Measurements from ENCODE around the gene GARNL3. TPM values are rescaled to one million over a fixed set of nuclear protein-coding genes. Genes with fewer than 3 reads are reported as not detected.

The GARNL3 gene
- total RNA-seq, 1 donor from 2014 or later = 3.3 TPM

DNA sequence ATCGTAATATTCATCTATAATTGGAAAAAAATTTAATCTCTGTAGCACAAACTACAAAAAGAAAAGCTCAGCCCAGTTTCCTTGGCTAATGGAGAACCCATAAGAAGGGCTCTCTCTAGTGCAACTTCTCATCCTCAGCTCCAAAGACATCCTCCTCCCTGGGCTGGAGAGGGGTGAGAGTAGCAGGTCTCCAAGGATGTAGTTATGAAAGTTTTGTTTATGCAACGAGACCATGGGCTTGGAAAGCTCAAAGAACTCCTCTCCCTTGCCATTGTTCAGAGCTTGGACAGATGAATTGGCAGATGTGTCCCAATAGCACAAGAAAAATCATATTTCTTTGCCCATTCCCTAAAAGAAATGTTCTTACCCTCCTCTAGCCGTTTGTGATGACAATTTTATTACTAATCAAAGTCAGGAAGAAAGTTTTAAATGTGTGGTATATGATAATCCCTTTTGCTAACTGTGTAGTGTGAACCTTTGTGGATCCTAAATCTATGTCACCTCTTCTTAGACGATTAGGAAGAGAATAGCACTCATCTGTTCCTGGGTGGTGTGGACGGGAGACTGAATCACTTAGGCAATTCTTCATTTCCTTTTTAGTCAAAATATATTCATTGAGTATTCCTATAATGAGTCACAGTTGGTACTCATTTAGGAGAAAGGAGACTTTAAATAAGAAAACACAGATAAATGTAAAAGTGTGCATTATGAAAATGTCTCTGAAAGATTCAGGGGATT lies 52.2 kb downstream of the GARNL3 start:
- no peak for DNase-seq (ENCODE audit: low spot score)
- Mint-ChIP-seq H3K27me3 (ENCODE audit: unreplicated experiment) (no peaks in the 10 kb centered on the region), H3K4me3 (ENCODE audit: unreplicated experiment) (no peak overlapping the region), H3K36me3 (ENCODE audit: low read depth, unreplicated experiment) (no peaks in the 10 kb centered on the region), H3K9me3 (ENCODE audit: unreplicated experiment) (no peaks in the 10 kb centered on the region), H3K4me1 (ENCODE audit: unreplicated experiment) (no peaks in the 10 kb centered on the region), H3K27ac (ENCODE audit: unreplicated experiment) (no peak overlapping the region)
- TF ChIP-seq, protein P1, sequence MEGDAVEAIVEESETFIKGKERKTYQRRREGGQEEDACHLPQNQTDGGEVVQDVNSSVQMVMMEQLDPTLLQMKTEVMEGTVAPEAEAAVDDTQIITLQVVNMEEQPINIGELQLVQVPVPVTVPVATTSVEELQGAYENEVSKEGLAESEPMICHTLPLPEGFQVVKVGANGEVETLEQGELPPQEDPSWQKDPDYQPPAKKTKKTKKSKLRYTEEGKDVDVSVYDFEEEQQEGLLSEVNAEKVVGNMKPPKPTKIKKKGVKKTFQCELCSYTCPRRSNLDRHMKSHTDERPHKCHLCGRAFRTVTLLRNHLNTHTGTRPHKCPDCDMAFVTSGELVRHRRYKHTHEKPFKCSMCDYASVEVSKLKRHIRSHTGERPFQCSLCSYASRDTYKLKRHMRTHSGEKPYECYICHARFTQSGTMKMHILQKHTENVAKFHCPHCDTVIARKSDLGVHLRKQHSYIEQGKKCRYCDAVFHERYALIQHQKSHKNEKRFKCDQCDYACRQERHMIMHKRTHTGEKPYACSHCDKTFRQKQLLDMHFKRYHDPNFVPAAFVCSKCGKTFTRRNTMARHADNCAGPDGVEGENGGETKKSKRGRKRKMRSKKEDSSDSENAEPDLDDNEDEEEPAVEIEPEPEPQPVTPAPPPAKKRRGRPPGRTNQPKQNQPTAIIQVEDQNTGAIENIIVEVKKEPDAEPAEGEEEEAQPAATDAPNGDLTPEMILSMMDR (IDR thresholded peaks at IDR 0.05; ENCODE audit: unreplicated experiment) = no peak

DNA sequence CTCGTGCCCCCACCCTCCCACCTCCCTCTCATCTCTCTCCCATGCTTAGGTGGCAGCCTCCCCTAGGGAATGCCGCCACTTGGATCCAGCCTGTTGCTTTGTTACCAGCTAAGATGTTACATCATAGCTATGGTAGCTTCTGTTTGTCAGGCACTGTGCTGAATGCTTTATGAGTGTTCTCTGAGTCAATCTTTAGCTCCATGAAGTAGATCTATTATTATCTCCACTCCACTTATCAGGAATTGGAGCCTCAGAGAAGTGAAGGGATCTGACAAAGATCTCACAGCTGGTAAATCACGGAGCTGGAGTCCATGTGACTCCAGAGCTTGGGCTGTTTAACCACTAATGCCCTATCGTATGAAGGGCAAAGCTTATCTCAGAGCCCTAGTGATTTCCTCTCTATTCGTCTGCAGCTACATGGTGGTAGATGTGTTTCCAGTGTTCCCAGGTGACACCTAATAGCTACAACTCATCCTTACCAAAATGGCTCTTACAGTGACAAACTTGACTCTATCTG lies 54.1 kb downstream of the GARNL3 start:
- Mint-ChIP-seq H3K9me3 (ENCODE audit: unreplicated experiment) (no peaks in the 10 kb centered on the region), H3K4me3 (ENCODE audit: unreplicated experiment) (no peak overlapping the region), H3K27ac (ENCODE audit: unreplicated experiment) (no peak overlapping the region), H3K4me1 (ENCODE audit: unreplicated experiment) (no peaks in the 10 kb centered on the region), H3K27me3 (ENCODE audit: unreplicated experiment) (no peaks in the 10 kb centered on the region), H3K36me3 (ENCODE audit: low read depth, unreplicated experiment) (no peaks in the 10 kb centered on the region)
- TF ChIP-seq, protein P1 (IDR thresholded peaks at IDR 0.05; ENCODE audit: unreplicated experiment) = no peak
- DNase-seq (ENCODE audit: low spot score) = no peak

DNA sequence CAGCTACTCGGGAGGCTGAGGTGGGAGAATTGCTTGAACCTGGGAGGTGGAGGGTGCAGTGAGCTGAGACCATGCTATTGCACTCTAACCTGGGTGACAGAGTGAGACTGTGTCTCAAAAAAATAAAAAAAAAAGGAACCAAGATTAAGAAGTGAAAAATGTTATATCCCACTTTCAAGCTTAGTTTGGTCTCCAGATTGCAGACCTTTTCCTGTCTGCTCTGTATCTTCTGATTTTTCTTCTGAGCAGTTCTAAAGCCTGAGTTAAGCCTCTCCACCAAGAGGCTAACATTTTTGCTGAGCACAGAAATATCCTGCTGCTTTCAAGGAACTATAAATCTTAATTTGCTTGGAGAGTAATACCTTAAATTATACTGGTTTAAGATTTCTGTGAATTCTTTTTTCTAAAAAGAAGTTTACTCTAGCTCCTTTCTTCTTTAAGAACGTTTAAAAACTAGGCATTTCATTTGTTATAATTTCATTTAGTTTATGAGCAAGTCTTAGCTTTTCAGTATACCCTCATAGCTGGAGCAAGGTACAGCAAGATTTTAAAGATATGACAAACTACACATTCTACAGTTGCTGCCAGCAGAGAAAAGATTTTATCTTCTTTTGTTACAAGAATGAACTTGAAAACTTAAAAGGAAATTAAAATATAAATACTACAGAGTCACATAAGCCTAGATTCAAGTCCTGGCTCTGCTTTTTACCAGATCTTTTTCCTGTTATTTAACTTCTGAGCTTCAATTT lies 55.0 kb downstream of the GARNL3 start:
- no peak for DNase-seq (ENCODE audit: low spot score)
- no peak overlapping the region for H3K27ac Mint-ChIP-seq (ENCODE audit: unreplicated experiment)
- H3K36me3 Mint-ChIP-seq (ENCODE audit: low read depth, unreplicated experiment) = no peaks in the 10 kb centered on the region
- no peaks in the 10 kb centered on the region for H3K27me3 Mint-ChIP-seq (ENCODE audit: unreplicated experiment)
- no peaks in the 10 kb centered on the region for H3K9me3 Mint-ChIP-seq (ENCODE audit: unreplicated experiment)
- TF ChIP-seq, protein P1 (IDR thresholded peaks at IDR 0.05; ENCODE audit: unreplicated experiment) = no peak
- no peaks in the 10 kb centered on the region for H3K4me1 Mint-ChIP-seq (ENCODE audit: unreplicated experiment)
- no peak overlapping the region for H3K4me3 Mint-ChIP-seq (ENCODE audit: unreplicated experiment)

DNA sequence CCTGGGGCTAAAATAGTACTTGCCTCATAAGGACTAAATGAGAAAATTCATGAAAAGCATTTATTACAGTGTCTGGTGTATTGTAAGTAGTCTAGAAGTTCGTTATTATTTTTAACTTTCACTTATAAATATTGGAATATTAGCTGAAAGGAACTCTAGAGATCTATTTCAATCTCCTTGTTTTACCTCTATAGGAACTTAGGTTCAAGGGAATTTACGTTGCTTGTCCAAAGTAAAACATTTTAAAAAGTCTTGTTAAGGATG lies 55.5 kb downstream of the GARNL3 start:
- Mint-ChIP-seq H3K4me3 (ENCODE audit: unreplicated experiment) (no peak overlapping the region), H3K36me3 (ENCODE audit: low read depth, unreplicated experiment) (no peaks in the 10 kb centered on the region), H3K4me1 (ENCODE audit: unreplicated experiment) (no peaks in the 10 kb centered on the region), H3K9me3 (ENCODE audit: unreplicated experiment) (no peaks in the 10 kb centered on the region), H3K27me3 (ENCODE audit: unreplicated experiment) (no peaks in the 10 kb centered on the region), H3K27ac (ENCODE audit: unreplicated experiment) (no peak overlapping the region)
- TF ChIP-seq, protein P1 (IDR thresholded peaks at IDR 0.05; ENCODE audit: unreplicated experiment) = no peak
- DNase-seq (ENCODE audit: low spot score) = no peak

DNA sequence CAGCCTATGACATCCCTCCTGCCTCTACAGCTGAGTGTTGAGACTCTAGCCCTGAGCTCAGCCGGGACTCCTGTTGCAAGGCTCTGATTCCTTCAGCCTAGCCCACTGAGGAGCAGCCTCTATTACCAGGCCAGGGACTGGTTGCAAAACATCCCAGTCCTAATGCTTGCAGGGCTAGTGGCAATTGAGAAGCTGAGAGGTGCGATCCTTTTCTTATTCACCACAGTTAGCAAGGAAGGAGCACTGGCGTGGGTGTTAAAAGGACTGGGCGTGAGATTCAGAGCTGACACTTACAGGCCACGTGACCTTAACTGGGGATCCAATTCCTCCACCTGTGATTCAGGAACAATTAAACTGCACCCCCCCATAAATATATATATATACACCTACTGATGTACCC lies 58.8 kb downstream of the GARNL3 start:
- H3K36me3 Mint-ChIP-seq (ENCODE audit: low read depth, unreplicated experiment) = no peaks in the 10 kb centered on the region
- no peak overlapping the region for H3K27ac Mint-ChIP-seq (ENCODE audit: unreplicated experiment)
- H3K4me3 Mint-ChIP-seq (ENCODE audit: unreplicated experiment) = no peak overlapping the region
- H3K4me1 Mint-ChIP-seq (ENCODE audit: unreplicated experiment) = no peaks in the 10 kb centered on the region
- no peaks in the 10 kb centered on the region for H3K27me3 Mint-ChIP-seq (ENCODE audit: unreplicated experiment)
- TF ChIP-seq, protein P1 (IDR thresholded peaks at IDR 0.05; ENCODE audit: unreplicated experiment) = no peak
- no peak for DNase-seq (ENCODE audit: low spot score)
- H3K9me3 Mint-ChIP-seq (ENCODE audit: unreplicated experiment) = no peaks in the 10 kb centered on the region
